ENCODE data around the gene MCEMP1. TPM values are rescaled to one million over a fixed set of nuclear protein-coding genes. Genes with fewer than 3 reads are reported as not detected.

MCEMP1 gene
- total RNA-seq, 1 donor = not detected

DNA sequence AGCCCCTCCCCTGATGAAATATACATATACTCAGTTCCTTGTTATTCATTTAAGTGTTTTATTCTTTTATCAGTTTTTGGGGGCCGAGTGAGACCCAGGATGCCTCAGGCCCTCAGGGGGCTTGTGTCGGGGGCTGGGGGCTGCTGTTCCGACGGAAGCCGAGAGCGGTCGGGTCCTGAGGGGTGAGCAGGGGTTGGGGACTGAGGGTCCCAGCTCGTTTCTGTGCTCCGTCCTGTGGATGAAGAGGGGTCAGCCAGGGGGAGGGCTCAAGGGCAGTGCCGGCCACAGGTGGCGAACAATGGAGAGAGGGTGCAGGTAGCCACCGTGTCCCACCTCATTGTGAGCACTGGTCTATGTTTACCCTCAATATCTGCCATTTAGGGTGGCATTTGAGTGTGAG is 45.3 kb upstream of the MCEMP1 start:
- Histone ChIP-seq H3K79me2 (ENCODE audit: insufficient read depth, low read length) (peaks cover 47% of the 10 kb centered on the region), H3K4me1 (ENCODE audit: insufficient read depth, low read length) (peaks cover 16% of the 10 kb centered on the region), H3K4me3 (ENCODE audit: insufficient read depth, low read length) (no peak overlapping the region), H3K9me3 (ENCODE audit: low read depth, low read length) (no peaks in the 10 kb centered on the region), H3K27ac (ENCODE audit: low read depth, low read length) (no peak overlapping the region), H3K4me2 (ENCODE audit: insufficient read depth, low read length) (no peak overlapping the region), H2AFZ (ENCODE audit: low read length) (no peak overlapping the region), H4K20me1 (ENCODE audit: insufficient read depth, low read length) (peaks cover 10% of the 10 kb centered on the region), H3K27me3 (ENCODE audit: insufficient read depth, low read length) (peaks cover 7% of the 10 kb centered on the region), H3K36me3 (ENCODE audit: insufficient read depth, low read length) (no peaks in the 10 kb centered on the region)
- DNase-seq (ENCODE audit: insufficient read length, low spot score, missing footprints) = no peak
- TF ChIP-seq, protein P1, sequence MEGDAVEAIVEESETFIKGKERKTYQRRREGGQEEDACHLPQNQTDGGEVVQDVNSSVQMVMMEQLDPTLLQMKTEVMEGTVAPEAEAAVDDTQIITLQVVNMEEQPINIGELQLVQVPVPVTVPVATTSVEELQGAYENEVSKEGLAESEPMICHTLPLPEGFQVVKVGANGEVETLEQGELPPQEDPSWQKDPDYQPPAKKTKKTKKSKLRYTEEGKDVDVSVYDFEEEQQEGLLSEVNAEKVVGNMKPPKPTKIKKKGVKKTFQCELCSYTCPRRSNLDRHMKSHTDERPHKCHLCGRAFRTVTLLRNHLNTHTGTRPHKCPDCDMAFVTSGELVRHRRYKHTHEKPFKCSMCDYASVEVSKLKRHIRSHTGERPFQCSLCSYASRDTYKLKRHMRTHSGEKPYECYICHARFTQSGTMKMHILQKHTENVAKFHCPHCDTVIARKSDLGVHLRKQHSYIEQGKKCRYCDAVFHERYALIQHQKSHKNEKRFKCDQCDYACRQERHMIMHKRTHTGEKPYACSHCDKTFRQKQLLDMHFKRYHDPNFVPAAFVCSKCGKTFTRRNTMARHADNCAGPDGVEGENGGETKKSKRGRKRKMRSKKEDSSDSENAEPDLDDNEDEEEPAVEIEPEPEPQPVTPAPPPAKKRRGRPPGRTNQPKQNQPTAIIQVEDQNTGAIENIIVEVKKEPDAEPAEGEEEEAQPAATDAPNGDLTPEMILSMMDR (IDR thresholded peaks at IDR 0.05; ENCODE audit: extremely low read depth, low read depth, low read length) = no peak

DNA sequence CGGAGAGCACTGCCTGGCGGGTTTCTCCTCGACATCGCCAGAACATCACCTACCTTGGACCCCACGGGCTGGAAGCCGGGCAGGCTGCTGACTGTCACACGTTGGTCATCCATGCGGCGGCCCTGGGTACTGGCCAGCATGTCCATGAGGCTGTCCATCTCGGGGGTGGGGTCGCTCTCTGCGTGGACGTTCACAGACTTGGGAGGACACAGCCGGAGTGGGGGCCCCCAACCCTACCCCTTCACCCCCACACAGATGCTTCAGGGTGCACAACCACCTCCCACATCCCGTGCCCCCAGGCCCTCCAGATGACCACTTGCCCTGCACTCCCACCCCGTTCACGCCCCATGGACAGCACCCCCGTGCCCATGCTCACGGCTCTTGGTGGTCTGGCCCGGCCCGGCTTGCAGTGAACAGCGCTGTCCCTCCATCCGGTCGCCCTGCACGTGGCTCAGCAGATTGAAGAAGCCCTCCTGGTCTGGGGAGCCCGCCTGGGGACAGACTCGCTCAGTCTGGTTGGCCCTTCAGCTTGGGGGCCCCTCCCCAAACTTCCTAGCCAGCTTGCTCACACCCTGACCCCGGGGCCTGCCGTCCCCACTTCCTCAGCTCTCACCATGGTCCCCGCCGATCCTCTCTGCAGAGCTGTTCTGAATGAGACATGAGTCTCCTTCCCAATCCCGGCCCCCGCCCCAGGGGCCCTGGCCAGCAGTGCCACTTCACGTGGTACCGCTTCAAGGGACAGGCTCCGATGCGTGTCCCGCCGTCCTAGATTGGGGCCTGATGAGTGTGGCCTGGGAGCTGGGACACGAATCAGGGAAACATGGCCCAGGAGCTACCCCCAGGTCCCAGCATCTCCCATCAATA is 44.3 kb upstream of the MCEMP1 start:
- H3K36me3 ChIP-seq (ENCODE audit: insufficient read depth, low read length) = no peaks in the 10 kb centered on the region
- H3K27me3 ChIP-seq (ENCODE audit: insufficient read depth, low read length) = peaks cover 9% of the 10 kb centered on the region
- H3K79me2 ChIP-seq (ENCODE audit: insufficient read depth, low read length) = peaks cover 37% of the 10 kb centered on the region

DNA sequence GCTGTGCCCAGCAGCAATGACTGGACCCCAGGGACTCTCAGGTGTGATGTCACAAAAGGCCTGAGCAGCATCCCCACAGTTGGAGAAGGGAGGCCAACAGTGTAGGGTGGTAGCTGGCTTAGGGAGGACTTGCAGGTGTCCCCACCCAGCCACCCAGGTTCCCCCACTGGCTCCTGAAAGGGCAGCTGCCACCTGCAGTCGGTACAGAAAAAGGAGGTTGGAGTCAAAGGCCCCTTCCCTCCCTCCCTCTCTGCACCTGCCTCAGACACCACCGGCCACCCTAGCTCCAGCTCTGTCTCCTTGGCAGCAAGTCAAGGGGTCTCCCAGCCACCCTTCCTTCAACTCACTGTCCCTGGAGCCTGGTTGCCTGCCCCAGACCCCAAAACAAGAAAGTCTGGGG is 43.2 kb upstream of the MCEMP1 start, which contains the start of gene PCP2:
Gene PCP2 (minus strand): TSS at position 22 of the 400 bp plus-strand sequence. CDS start 262 bp downstream, outside the sequence.
- Histone ChIP-seq H2AFZ (ENCODE audit: low read length) (no peak within 1 kb of the TSS), H3K36me3 (ENCODE audit: insufficient read depth, low read length) (no peaks in the 10 kb centered on the region), H4K20me1 (ENCODE audit: insufficient read depth, low read length) (peaks cover 3% of the 10 kb centered on the region), H3K4me1 (ENCODE audit: insufficient read depth, low read length) (peaks cover 9% of the 10 kb centered on the region), H3K79me2 (ENCODE audit: insufficient read depth, low read length) (peaks cover 26% of the 10 kb centered on the region), H3K4me3 (ENCODE audit: insufficient read depth, low read length) (no peak within 1 kb of the TSS), H3K27me3 (ENCODE audit: insufficient read depth, low read length) (peaks cover 9% of the 10 kb centered on the region), H3K9me3 (ENCODE audit: low read depth, low read length) (no peaks in the 10 kb centered on the region), H3K4me2 (ENCODE audit: insufficient read depth, low read length) (no peak within 1 kb of the TSS), H3K27ac (ENCODE audit: low read depth, low read length) (no peak within 1 kb of the TSS)
- DNase-seq (ENCODE audit: insufficient read length, low spot score, missing footprints) = no peak
- TF ChIP-seq, protein P1 (IDR thresholded peaks at IDR 0.05; ENCODE audit: extremely low read depth, low read depth, low read length) = no peak

More for the DNA sequence above, 44.3 kb upstream of the MCEMP1 start:
- Histone ChIP-seq H3K4me3 (ENCODE audit: insufficient read depth, low read length) (no peak overlapping the region), H3K27ac (ENCODE audit: low read depth, low read length) (no peak overlapping the region), H3K9me3 (ENCODE audit: low read depth, low read length) (no peaks in the 10 kb centered on the region), H3K4me2 (ENCODE audit: insufficient read depth, low read length) (no peak overlapping the region), H2AFZ (ENCODE audit: low read length) (no peak overlapping the region), H3K4me1 (ENCODE audit: insufficient read depth, low read length) (peaks cover 16% of the 10 kb centered on the region), H4K20me1 (ENCODE audit: insufficient read depth, low read length) (peaks cover 10% of the 10 kb centered on the region)
- peak; percentile 79 for DNase-seq (ENCODE audit: insufficient read length, low spot score, missing footprints)
- TF ChIP-seq, protein P1 (IDR thresholded peaks at IDR 0.05; ENCODE audit: extremely low read depth, low read depth, low read length) = no peak

DNA sequence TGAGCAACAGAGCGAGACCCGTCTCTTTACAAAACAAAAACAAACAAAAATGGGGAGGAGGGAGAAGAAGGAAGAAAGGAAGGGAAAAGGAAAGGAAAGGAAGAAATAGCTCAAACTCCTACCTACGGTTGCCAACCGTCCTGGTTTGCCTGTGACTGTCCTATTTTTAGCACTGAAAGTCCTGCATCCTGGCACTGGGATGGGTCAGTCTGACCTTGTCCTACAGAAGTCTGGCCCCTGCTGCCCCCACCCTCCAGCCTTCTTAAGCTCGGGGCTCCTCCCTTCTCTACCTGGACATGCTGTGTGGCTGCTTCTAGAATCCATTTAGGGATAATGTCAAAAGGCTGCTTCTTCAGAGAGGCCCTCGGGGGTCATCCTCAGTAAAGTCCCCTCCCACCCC is 41.2 kb upstream of the MCEMP1 start:
- peaks cover under 1% of the 10 kb centered on the region for H3K4me1 ChIP-seq (ENCODE audit: insufficient read depth, low read length)
- peak; percentile 85 for DNase-seq (ENCODE audit: insufficient read length, low spot score, missing footprints)
- no peak overlapping the region for H3K27ac ChIP-seq (ENCODE audit: low read depth, low read length)
- peaks cover 9% of the 10 kb centered on the region for H3K27me3 ChIP-seq (ENCODE audit: insufficient read depth, low read length)
- H3K36me3 ChIP-seq (ENCODE audit: insufficient read depth, low read length) = no peaks in the 10 kb centered on the region
- no peaks in the 10 kb centered on the region for H4K20me1 ChIP-seq (ENCODE audit: insufficient read depth, low read length)
- no peaks in the 10 kb centered on the region for H3K9me3 ChIP-seq (ENCODE audit: low read depth, low read length)
- no peak overlapping the region for H3K4me3 ChIP-seq (ENCODE audit: insufficient read depth, low read length)
- TF ChIP-seq, protein P1 (IDR thresholded peaks at IDR 0.05; ENCODE audit: extremely low read depth, low read depth, low read length) = no peak
- H2AFZ ChIP-seq (ENCODE audit: low read length) = no peak overlapping the region
- H3K79me2 ChIP-seq (ENCODE audit: insufficient read depth, low read length) = peaks cover 8% of the 10 kb centered on the region
- H3K4me2 ChIP-seq (ENCODE audit: insufficient read depth, low read length) = no peak overlapping the region
